K562 (cell line): ENCODE data around the gene C21orf58. TPM values are rescaled to one million over a fixed set of nuclear protein-coding genes. Genes with fewer than 3 reads are reported as not detected.

ENCODE experiments used
- ATAC-seq: fragments of 200-7000 bp; cut with Tn5 transposase; 3 replicates; pipeline ENCODE4 v1.9.1; 2020; ENCODE audit warnings: moderate library complexity
- BruUV-seq: library from RNA; stranded (reverse); fragments of 400-500 nt; replicated peaks from 2 replicates; lab custom pipeline; 2021; lab: Mats Ljungman, UMichigan
- CTCF ChIA-PET: fragments of 300-600 bp; formaldehyde crosslinking; extraction: SDS; loops from one replicate; lab custom pipeline; 2021; ENCODE audit warnings: low intra/inter-chr PET ratio; lab: Yijun Ruan, JAX
- POLR2A ChIA-PET: fragments of 300-600, 350-650 bp; sonication (Branson Sonifier 250); formaldehyde crosslinking; extraction: SDS; loops from one replicate; lab custom pipeline; 2021; ENCODE audit warnings: antibody characterized with exemption, inconsistent platforms; lab: Yijun Ruan, JAX
- DNase-seq, 4 experiments: peaks; one replicate each; pipeline versions ENCODE4 v3.0.0 to v3.0.0-alpha.2; 2011 to 2018; ENCODE audit warnings: low spot score in 3 of 4, mixed read lengths in 3 of 4; ENCODE audit errors: extremely low read depth in 1 of 4
- FAIRE-seq: peaks from 2 replicates; lab custom pipeline; 2011; peaks lifted over from hg19 to GRCh38; lab: Jason Lieb, UNC
- H2AFZ ChIP-seq: 2 replicates; pipeline ENCODE4 v1.6.0; 2011; ENCODE audit warnings: low read depth, low read length, control low read depth, inconsistent platforms
- H3K27ac ChIP-seq: fragments of 200-600 bp; 3 replicates; pipeline ENCODE4 v1.8.0; 2011; ENCODE audit warnings: low read depth, mild to moderate bottlenecking, control low read depth, inconsistent platforms, low read length, moderate library complexity, mixed read lengths; ENCODE audit errors: extremely low read depth
- H3K27me3 ChIP-seq, 2 experiments: fragments of 300-600 bp in 1 of 2; 2 replicates in 1 of 2; 3 replicates in 1 of 2; pipeline versions ENCODE4 v1.6.0 to v1.8.0; 2011; ENCODE audit warnings: inconsistent platforms in 2 of 2, low read length in 2 of 2, mild to moderate bottlenecking in 1 of 2, mixed read lengths in 1 of 2, moderate library complexity in 1 of 2; ENCODE audit not compliant: control insufficient read depth in 2 of 2, insufficient read depth in 2 of 2
- H3K36me3 ChIP-seq: fragments of 300-600 bp; 3 replicates; pipeline ENCODE4 v1.8.0; 2011; ENCODE audit warnings: mild to moderate bottlenecking, low read length, inconsistent platforms; ENCODE audit not compliant: control insufficient read depth, insufficient read depth
- H3K4me1 ChIP-seq, 2 experiments: fragments of 200-600 bp in 1 of 2; replicated peaks in 1 of 2; 2 replicates in 1 of 2; 3 replicates in 1 of 2; pipeline versions ENCODE4 v1.5.1 to v1.8.0; 2011; ENCODE audit warnings: inconsistent platforms in 2 of 2, low read length in 2 of 2, mild to moderate bottlenecking in 1 of 2, mixed read lengths in 1 of 2, moderate library complexity in 1 of 2; ENCODE audit not compliant: control insufficient read depth in 2 of 2, insufficient read depth in 2 of 2
- H3K4me2 ChIP-seq: 2 replicates; pipeline ENCODE4 v1.6.1; 2011; ENCODE audit warnings: low read length, control low read depth, inconsistent platforms, mixed read lengths; ENCODE audit not compliant: insufficient read depth
- H3K4me3 ChIP-seq: fragments of 200-600 bp; sonication (generic), shearing (Covaris generic); 2 replicates; pipeline ENCODE4 v1.5.1; 2016; ENCODE audit warnings: control low read depth, inconsistent platforms
- H3K79me2 ChIP-seq: fragments of 200-600 bp; 3 replicates; pipeline ENCODE4 v1.8.0; 2011; ENCODE audit warnings: low read length, inconsistent platforms; ENCODE audit not compliant: control insufficient read depth, insufficient read depth
- H3K9ac ChIP-seq, 2 experiments: 2 replicates each; pipeline versions ENCODE4 v1.6.0 to v1.6.1; 2011; ENCODE audit warnings: low read depth in 2 of 2, low read length in 2 of 2, control low read depth in 1 of 2, inconsistent platforms in 1 of 2, mild to moderate bottlenecking in 1 of 2, mixed read lengths in 1 of 2; ENCODE audit not compliant: insufficient read depth in 1 of 2
- H3K9me1 ChIP-seq: one replicate; pipeline ENCODE4 v1.6.0; 2011; ENCODE audit warnings: inconsistent platforms, mild to moderate bottlenecking, low read length, moderate library complexity; ENCODE audit not compliant: control insufficient read depth, insufficient read depth
- H3K9me3 ChIP-seq: replicated peaks from 2 replicates; pipeline ENCODE4 v1.5.1; 2011; ENCODE audit warnings: low read depth, low read length, inconsistent platforms; ENCODE audit not compliant: control insufficient read depth, insufficient read depth
- H4K20me1 ChIP-seq: replicated peaks from 2 replicates; pipeline ENCODE4 v1.6.1; 2011; ENCODE audit warnings: low read length, inconsistent platforms, mixed read lengths; ENCODE audit not compliant: control insufficient read depth, insufficient read depth
- ATF7 ChIP-seq: fragments of 450-650 bp; IDR thresholded peaks from 2 replicates; pipeline ENCODE4 v1.7.1; 2014; ENCODE audit warnings: mild to moderate bottlenecking, moderate library complexity
- CSDE1 ChIP-seq, 2 experiments: fragments of 450-650 bp; IDR thresholded peaks; 2 replicates each; pipeline ENCODE4 v1.6.1; 2016; ENCODE audit warnings: mild to moderate bottlenecking in 1 of 2
- DIDO1 ChIP-seq: fragments of 450-650 bp; IDR thresholded peaks from 2 replicates; pipeline ENCODE4 v1.6.1; 2016; ENCODE audit warnings: low read depth, missing biosample characterization, missing genetic modification characterization
- HMGXB4 ChIP-seq: sonication (generic); formaldehyde crosslinking; IDR thresholded peaks from 2 replicates; pipeline ENCODE4 v1.8.1; 2023; ENCODE audit warnings: mild to moderate bottlenecking, missing genetic modification reagents
- POLR2A ChIP-seq: fragments of 450-650 bp; conservative IDR thresholded peaks from 2 replicates; pipeline ENCODE4 v1.6.1; 2016
- SRSF1 ChIP-seq: fragments of 200-400 bp; formaldehyde crosslinking; IDR thresholded peaks from 2 replicates; pipeline ENCODE4 v1.6.1; 2017; ENCODE audit warnings: mild to moderate bottlenecking, low read depth, low read length, moderate library complexity
- SUPT5H ChIP-seq: fragments of 450-650 bp; IDR thresholded peaks from 2 replicates; pipeline ENCODE4 v1.6.1; 2016
- THAP7 ChIP-seq: fragments of 250-450 bp; sonication (Bioruptor Pico); IDR thresholded peaks from 2 replicates; pipeline ENCODE4 v1.5.0; 2021
- ZBTB26 ChIP-seq: fragments of 450-650 bp; formaldehyde crosslinking; IDR thresholded peaks from 2 replicates; pipeline ENCODE4 v1.4.0; 2022; ENCODE audit warnings: missing genetic modification characterization
- ZNF592 ChIP-seq: fragments of 450-650 bp; IDR thresholded peaks from 2 replicates; pipeline ENCODE4 v1.6.1; 2017; ENCODE audit warnings: antibody characterized with exemption, mild to moderate bottlenecking
- ZNF695 ChIP-seq: fragments of 450-650 bp; formaldehyde crosslinking; IDR thresholded peaks from 2 replicates; pipeline ENCODE4 v1.4.0; 2020; ENCODE audit warnings: mild to moderate bottlenecking, moderate library complexity
- WGBS: fragments of 100-300 bp; shearing (Covaris generic); methylation state at CpG from one replicate; pipeline ENCODE4 v1.1.6; 2016; ENCODE audit warnings: low coverage, mixed read lengths; ENCODE audit not compliant: insufficient coverage; ENCODE audit errors: missing lambda C conversion rate; 5-methylcytosine and 5-hydroxymethylcytosine counted together
- in situ Hi-C: fragments of 300-500 bp; cut with MboI; formaldehyde crosslinking; loops from 4 replicates; pipeline ENCODE4 v1.15.0; 2018; ENCODE audit warnings: inconsistent platforms, mixed read lengths
- intact Hi-C: fragments of 100-400 bp; cut with micrococcal nuclease; formaldehyde crosslinking; loops from 2 replicates; pipeline ENCODE4 v1.14.2; 2022
- polyA plus RNA-seq, 8 experiments: library from polyadenylated mRNA; depleted of rRNA in 4 of 8; stranded (reverse) in 5 of 8; unstranded in 3 of 8; fragments of >200 nt; fragmentation: Nextera tagmentation in 2 of 8; fragmentation: Illumina TruSeq in 1 of 8; extraction: Ambion mirVana in 2 of 8; extraction: Trizol in 1 of 8; gene quantifications; 2 replicates each; pipeline versions ENCODE4 v1.2.1 to v1.2.3, GENCODE V29; 2011 to 2014; ENCODE audit warnings: inconsistent platforms in 1 of 8, missing spikeins in 1 of 8
- total RNA-seq, 7 experiments: library from RNA; depleted of rRNA in 6 of 7; stranded (reverse); fragments of >200 nt in 6 of 7; fragmentation: Illumina TruSeq in 2 of 7; extraction: Trizol in 2 of 7; gene quantifications; 2 replicates each; pipeline versions ENCODE4 v1.2.1 to v1.2.3, GENCODE V29; 2011 to 2021; ENCODE audit warnings: low replicate concordance in 1 of 7

Gene C21orf58
- total and polyA plus RNA-seq, 9 of the 15 experiments (the other 6 are each of a cell fraction or from before 2014, with no cell fraction given), result 1.2 to 30.5 (median 12.4) TPM

- TF ChIP-seq ZNF592, result peak; percentile 61
Measured at GRCh38 chr21:46295996-46296752, 27.5 kb downstream of the C21orf58 start (continued).

GRCh38 chr21:46295177-46295770 is 28.4 kb downstream of the C21orf58 start:
- Histone ChIP-seq H3K36me3 (peaks cover 27% of the 10 kb centered on the region; the same call in 2 of the 3 replicates), H3K4me3 (no peak overlapping the region), H3K27ac (peak overlapping the region; percentile 67), H3K4me1 (peaks cover 11 to 31% of the 10 kb centered on the region in 2 experiments), H3K27me3 (no peaks in the 10 kb centered on the region), H3K4me2 (peak overlapping the region; percentile 40; the same call in 1 of the 2 replicates), H3K9me1 (no peaks in the 10 kb centered on the region), H3K9me3 (0 out of 2 replicates have a peak, but pooled peaks cover 2% of the 10 kb centered on the region), H2AFZ (peak overlapping the region; percentile 32), H4K20me1 (no peaks in the 10 kb centered on the region), H3K9ac (peak overlapping the region; percentile 21 to 78; a peak in 3 of 4 replicates), H3K79me2 (no peaks in the 10 kb centered on the region)
- CTCF ChIA-PET, result no interaction called here
- DNase-seq (peak in 3 of 4 experiments; percentile 59 to 70 (median 64)), ATAC-seq (peak; percentile 62), FAIRE-seq (no peak)
- intact Hi-C loops, result no loop called here
- in situ Hi-C loops, result no loop called here
- WGBS, result 46% methylated on average over 7 of the region's 9 CpGs
- no TSS peak for BruUV-seq
- POLR2A ChIA-PET, result interaction anchor here (0.6 kb wide), 2 partner anchors 43 to 58 kb away, joined by 3 to 4 read pairs; no protein-coding TSS in a partner anchor
- peak; percentile 46; the same call in 1 of the 2 replicates for TF ChIP-seq SUPT5H
- peak; percentile 44; the same call in 1 of the 2 replicates for TF ChIP-seq POLR2A
- TF ChIP-seq HMGXB4 (CRISPR knock-in tag), result no peak
- TF ChIP-seq ATF7, result no peak; the same call in 1 of the 2 replicates
- 0 out of 2 replicates have a peak, but pooled peaks have one; percentile 39 for TF ChIP-seq ZBTB26 (CRISPR knock-in tag)
- TF ChIP-seq ZNF695 (CRISPR knock-in tag), result no peak
- TF ChIP-seq DIDO1 (tag), result no peak
- 0 out of 2 replicates have a peak, but pooled peaks have one; percentile 44 for TF ChIP-seq THAP7 (CRISPR knock-in tag)
- no peak for TF ChIP-seq CSDE1 (IDR thresholded peaks at IDR 0.05)
- no peak for TF ChIP-seq SRSF1
